K562 (cell line): ENCODE data around the gene TMEM132D. TPM values are rescaled to one million over a fixed set of nuclear protein-coding genes. Genes with fewer than 3 reads are reported as not detected.

ENCODE experiments used
- ATAC-seq: fragments of 200-7000 bp; cut with Tn5 transposase; 3 replicates; pipeline ENCODE4 v1.9.1; 2020; ENCODE audit warnings: moderate library complexity
- BruUV-seq: library from RNA; stranded (reverse); fragments of 400-500 nt; replicated peaks from 2 replicates; lab custom pipeline; 2021; lab: Mats Ljungman, UMichigan
- CTCF ChIA-PET: fragments of 300-600 bp; formaldehyde crosslinking; extraction: SDS; loops from one replicate; lab custom pipeline; 2021; ENCODE audit warnings: low intra/inter-chr PET ratio; lab: Yijun Ruan, JAX
- POLR2A ChIA-PET: fragments of 300-600, 350-650 bp; sonication (Branson Sonifier 250); formaldehyde crosslinking; extraction: SDS; loops from one replicate; lab custom pipeline; 2021; ENCODE audit warnings: antibody characterized with exemption, inconsistent platforms; lab: Yijun Ruan, JAX
- DNase-seq, 4 experiments: peaks; one replicate each; pipeline versions ENCODE4 v3.0.0 to v3.0.0-alpha.2; 2011 to 2018; ENCODE audit warnings: low spot score in 3 of 4, mixed read lengths in 3 of 4; ENCODE audit errors: extremely low read depth in 1 of 4
- FAIRE-seq: peaks from 2 replicates; lab custom pipeline; 2011; peaks lifted over from hg19 to GRCh38; lab: Jason Lieb, UNC
- H2AFZ ChIP-seq: 2 replicates; pipeline ENCODE4 v1.6.0; 2011; ENCODE audit warnings: low read depth, low read length, control low read depth, inconsistent platforms
- H3K27ac ChIP-seq: fragments of 200-600 bp; 3 replicates; pipeline ENCODE4 v1.8.0; 2011; ENCODE audit warnings: low read depth, mild to moderate bottlenecking, control low read depth, inconsistent platforms, low read length, moderate library complexity, mixed read lengths; ENCODE audit errors: extremely low read depth
- H3K27me3 ChIP-seq, 2 experiments: fragments of 300-600 bp in 1 of 2; 2 replicates in 1 of 2; 3 replicates in 1 of 2; pipeline versions ENCODE4 v1.6.0 to v1.8.0; 2011; ENCODE audit warnings: inconsistent platforms in 2 of 2, low read length in 2 of 2, mild to moderate bottlenecking in 1 of 2, mixed read lengths in 1 of 2, moderate library complexity in 1 of 2; ENCODE audit not compliant: control insufficient read depth in 2 of 2, insufficient read depth in 2 of 2
- H3K36me3 ChIP-seq: fragments of 300-600 bp; 3 replicates; pipeline ENCODE4 v1.8.0; 2011; ENCODE audit warnings: mild to moderate bottlenecking, low read length, inconsistent platforms; ENCODE audit not compliant: control insufficient read depth, insufficient read depth
- H3K4me1 ChIP-seq, 2 experiments: fragments of 200-600 bp in 1 of 2; replicated peaks in 1 of 2; 2 replicates in 1 of 2; 3 replicates in 1 of 2; pipeline versions ENCODE4 v1.5.1 to v1.8.0; 2011; ENCODE audit warnings: inconsistent platforms in 2 of 2, low read length in 2 of 2, mild to moderate bottlenecking in 1 of 2, mixed read lengths in 1 of 2, moderate library complexity in 1 of 2; ENCODE audit not compliant: control insufficient read depth in 2 of 2, insufficient read depth in 2 of 2
- H3K4me2 ChIP-seq: 2 replicates; pipeline ENCODE4 v1.6.1; 2011; ENCODE audit warnings: low read length, control low read depth, inconsistent platforms, mixed read lengths; ENCODE audit not compliant: insufficient read depth
- H3K4me3 ChIP-seq: fragments of 200-600 bp; sonication (generic), shearing (Covaris generic); 2 replicates; pipeline ENCODE4 v1.5.1; 2016; ENCODE audit warnings: control low read depth, inconsistent platforms
- H3K79me2 ChIP-seq: fragments of 200-600 bp; 3 replicates; pipeline ENCODE4 v1.8.0; 2011; ENCODE audit warnings: low read length, inconsistent platforms; ENCODE audit not compliant: control insufficient read depth, insufficient read depth
- H3K9ac ChIP-seq, 2 experiments: 2 replicates each; pipeline versions ENCODE4 v1.6.0 to v1.6.1; 2011; ENCODE audit warnings: low read depth in 2 of 2, low read length in 2 of 2, control low read depth in 1 of 2, inconsistent platforms in 1 of 2, mild to moderate bottlenecking in 1 of 2, mixed read lengths in 1 of 2; ENCODE audit not compliant: insufficient read depth in 1 of 2
- H3K9me1 ChIP-seq: one replicate; pipeline ENCODE4 v1.6.0; 2011; ENCODE audit warnings: inconsistent platforms, mild to moderate bottlenecking, low read length, moderate library complexity; ENCODE audit not compliant: control insufficient read depth, insufficient read depth
- H3K9me3 ChIP-seq: replicated peaks from 2 replicates; pipeline ENCODE4 v1.5.1; 2011; ENCODE audit warnings: low read depth, low read length, inconsistent platforms; ENCODE audit not compliant: control insufficient read depth, insufficient read depth
- H4K20me1 ChIP-seq: replicated peaks from 2 replicates; pipeline ENCODE4 v1.6.1; 2011; ENCODE audit warnings: low read length, inconsistent platforms, mixed read lengths; ENCODE audit not compliant: control insufficient read depth, insufficient read depth
- CUX1 ChIP-seq: fragments of 200-800 bp; sonication (Bioruptor generic); IDR thresholded peaks from 2 replicates; pipeline ENCODE4 v1.6.1; 2016; ENCODE audit warnings: missing genetic modification characterization, missing compliant biosample characterization
- HMGN3 ChIP-seq: IDR thresholded peaks from 2 replicates; pipeline ENCODE4 v1.6.1; 2011; ENCODE audit warnings: borderline replicate concordance, low read depth, mild to moderate bottlenecking, mixed read lengths, low read length; ENCODE audit not compliant: insufficient read length; ENCODE audit errors: extremely low read depth
- MCM2 ChIP-seq: fragments of 450-650 bp; IDR thresholded peaks from 2 replicates; pipeline ENCODE4 v1.6.1; 2017; ENCODE audit warnings: low read depth, mild to moderate bottlenecking
- NFIC ChIP-seq: fragments of 450-650 bp; IDR thresholded peaks from 2 replicates; pipeline ENCODE4 v1.6.1; 2017; ENCODE audit warnings: mild to moderate bottlenecking, inconsistent platforms
- PRMT5 ChIP-seq: sonication (generic); formaldehyde crosslinking; IDR thresholded peaks from 2 replicates; pipeline ENCODE4 v1.5.0; 2020; ENCODE audit warnings: missing genetic modification reagents
- RHOXF2B ChIP-seq: fragments of 250-450 bp; sonication (Bioruptor Pico); conservative IDR thresholded peaks from 2 replicates; pipeline ENCODE4 v1.5.1; 2021
- ZBTB26 ChIP-seq: fragments of 450-650 bp; formaldehyde crosslinking; IDR thresholded peaks from 2 replicates; pipeline ENCODE4 v1.4.0; 2022; ENCODE audit warnings: missing genetic modification characterization
- ZNF143 ChIP-seq: sonication (generic); formaldehyde crosslinking; IDR thresholded peaks from 2 replicates; pipeline ENCODE4 v1.9.0; 2022; ENCODE audit warnings: mild to moderate bottlenecking, missing genetic modification reagents
- ZNF398 ChIP-seq: fragments of 250-450 bp; sonication (Bioruptor Pico); IDR thresholded peaks from 2 replicates; pipeline ENCODE4 v1.8.0; 2021; ENCODE audit warnings: moderate library complexity, mild to moderate bottlenecking, inconsistent platforms
- ZNF655 ChIP-seq: fragments of 250-450 bp; sonication (Bioruptor Pico); IDR thresholded peaks from 2 replicates; pipeline ENCODE4 v1.5.0; 2021
- ZNF707 ChIP-seq: fragments of 250-450 bp; sonication (Bioruptor Pico); conservative IDR thresholded peaks from 2 replicates; pipeline ENCODE4 v1.8.0; 2022; ENCODE audit warnings: inconsistent platforms, mild to moderate bottlenecking, moderate library complexity
- WGBS: fragments of 100-300 bp; shearing (Covaris generic); methylation state at CpG from one replicate; pipeline ENCODE4 v1.1.6; 2016; ENCODE audit warnings: low coverage, mixed read lengths; ENCODE audit not compliant: insufficient coverage; ENCODE audit errors: missing lambda C conversion rate; 5-methylcytosine and 5-hydroxymethylcytosine counted together
- in situ Hi-C: fragments of 300-500 bp; cut with MboI; formaldehyde crosslinking; loops from 4 replicates; pipeline ENCODE4 v1.15.0; 2018; ENCODE audit warnings: inconsistent platforms, mixed read lengths
- intact Hi-C: fragments of 100-400 bp; cut with micrococcal nuclease; formaldehyde crosslinking; loops from 2 replicates; pipeline ENCODE4 v1.14.2; 2022
- polyA plus RNA-seq, 8 experiments: library from polyadenylated mRNA; depleted of rRNA in 4 of 8; stranded (reverse) in 5 of 8; unstranded in 3 of 8; fragments of >200 nt; fragmentation: Nextera tagmentation in 2 of 8; fragmentation: Illumina TruSeq in 1 of 8; extraction: Ambion mirVana in 2 of 8; extraction: Trizol in 1 of 8; gene quantifications; 2 replicates each; pipeline versions ENCODE4 v1.2.1 to v1.2.3, GENCODE V29; 2011 to 2014; ENCODE audit warnings: inconsistent platforms in 1 of 8, missing spikeins in 1 of 8
- total RNA-seq, 7 experiments: library from RNA; depleted of rRNA in 6 of 7; stranded (reverse); fragments of >200 nt in 6 of 7; fragmentation: Illumina TruSeq in 2 of 7; extraction: Trizol in 2 of 7; gene quantifications; 2 replicates each; pipeline versions ENCODE4 v1.2.1 to v1.2.3, GENCODE V29; 2011 to 2021; ENCODE audit warnings: low replicate concordance in 1 of 7

The TMEM132D gene
- total and polyA plus RNA-seq, 9 of the 15 experiments (the other 6 are each of a cell fraction or from before 2014, with no cell fraction given), result not detected

- TF ChIP-seq MCM2 (no peak), ZNF655 (CRISPR knock-in tag) (no peak), ZNF707 (CRISPR knock-in tag) (no peak), ZBTB26 (CRISPR knock-in tag) (no peak)
Observed at GRCh38 chr12:129064209-129064855, 839.5 kb downstream of the TMEM132D start (continued).

- H2AFZ ChIP-seq, result no peak overlapping the region
- H3K9me3 ChIP-seq, result no peaks in the 10 kb centered on the region
- peaks cover 0 to 15% of the 10 kb centered on the region in 2 experiments; a peak in 3 of 5 replicates for H3K27me3 ChIP-seq
- H3K9me1 ChIP-seq, result no peaks in the 10 kb centered on the region
- H3K4me2 ChIP-seq, result no peak overlapping the region
- H3K4me3 ChIP-seq, result no peak overlapping the region
- no peaks in the 10 kb centered on the region for H4K20me1 ChIP-seq
- BruUV-seq, result no TSS peak
- ATAC-seq, result no peak
- in situ Hi-C loops (no loop called here), intact Hi-C loops (no loop called here)
- DNase-seq, result no peak
- H3K27ac ChIP-seq, result no peak overlapping the region
- FAIRE-seq, result no peak
- H3K79me2 ChIP-seq, result no peaks in the 10 kb centered on the region
- POLR2A ChIA-PET, result interaction anchor here (1.1 kb wide), 1 partner anchor 37 kb away, joined by 3 read pairs; no protein-coding TSS in a partner anchor
- no peak overlapping the region for H3K9ac ChIP-seq
- H3K36me3 ChIP-seq, result no peaks in the 10 kb centered on the region
- CTCF ChIA-PET, result no interaction called here
- H3K4me1 ChIP-seq, result no peaks in the 10 kb centered on the region
- WGBS, result 0% methylated on average over 4 of the region's 4 CpGs
- TF ChIP-seq ZNF398 (CRISPR knock-in tag) (no peak), CUX1 (CRISPR knock-in tag) (no peak), ZNF143 (no peak), RHOXF2B (CRISPR knock-in tag) (no peak), NFIC (peak; percentile 41; the same call in 1 of the 2 replicates), PRMT5 (CRISPR knock-in tag) (no peak), HMGN3 (no peak)
Observed at GRCh38 chr12:129063600-129063999, 840.2 kb downstream of the TMEM132D start.
